Activated CD4-positive, alpha-beta T cell treated with anti-CD3 and anti-CD28 coated beads, Interleukin-2, Interleukin-4, amounts not matched to agents 100 ng/mL and 50 ng/mL, durations not matched to agents 16 hours and 8 hours (primary cell): Measurements from ENCODE around the gene FAM210B.
"Not testable (repeated sequence)": the region's sequence is repeated elsewhere in the genome, so short reads cannot be mapped to it uniquely, and the experiment has no call there.

ENCODE experiments used
- DNase-seq: peaks from one replicate; pipeline ENCODE4 v3.0.0-alpha.2; 2020; ENCODE audit warnings: low spot score

FAM210B gene

DNA sequence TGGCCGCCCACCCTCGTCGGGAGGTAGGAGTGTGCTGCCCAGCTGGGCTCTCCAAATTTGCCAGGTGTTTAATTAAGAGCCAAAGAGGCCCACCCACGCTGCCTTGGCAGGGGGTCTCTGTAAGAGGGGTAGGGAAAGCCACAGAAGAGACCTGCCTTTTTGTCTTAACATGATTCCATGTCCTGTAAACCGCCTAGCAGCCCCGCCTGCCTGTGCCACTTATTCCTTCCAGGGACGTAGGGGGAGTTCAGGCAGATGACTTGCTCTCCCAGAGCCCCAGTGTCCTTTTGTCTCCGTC lies 2.1 kb downstream of the FAM210B start:
- DNase-seq = no peak

DNA sequence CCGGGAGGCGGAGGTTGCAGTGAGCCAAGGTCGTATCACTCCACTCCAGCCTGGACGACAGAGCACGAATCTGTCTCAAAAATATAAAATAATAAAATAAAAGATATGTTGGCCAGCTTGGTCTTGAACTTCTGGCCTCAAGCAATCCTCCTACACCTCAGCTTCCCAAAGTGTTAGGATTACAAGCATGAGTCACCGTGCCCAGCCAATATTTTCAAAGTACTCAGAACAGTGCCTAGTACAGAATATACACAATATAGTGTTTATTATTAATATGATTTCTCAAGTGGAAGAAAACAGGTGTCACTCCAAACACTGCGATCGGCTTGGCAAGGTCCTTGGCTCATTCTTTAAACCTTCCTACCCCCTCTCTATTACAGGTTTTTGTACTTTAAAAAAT lies 3.1 kb downstream of the FAM210B start:
- no peak for DNase-seq

- DNase-seq = no peak
These were observed 4.1 kb downstream of the FAM210B start for GRCh38 chr20:56362833-56363413.

DNA sequence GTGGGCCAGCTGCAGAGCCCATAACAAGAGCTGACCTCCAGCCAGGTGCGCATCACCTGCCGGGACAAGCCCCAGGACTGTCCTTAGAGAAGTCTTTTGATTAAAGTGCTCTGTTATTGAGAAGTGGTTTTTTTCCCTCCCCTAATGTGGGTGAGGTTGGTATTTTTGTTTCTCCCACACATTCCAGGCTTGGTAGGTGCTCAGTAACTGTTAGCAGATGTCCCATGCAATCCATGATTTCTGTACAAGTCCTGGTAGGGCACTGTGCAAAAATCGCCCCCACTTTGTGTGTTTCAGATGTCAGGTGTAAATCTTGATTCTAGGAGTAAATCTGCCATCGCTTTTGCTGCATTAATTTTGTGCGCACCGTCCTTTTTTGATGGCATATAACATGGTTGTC lies 4.7 kb downstream of the FAM210B start:
- no peak for DNase-seq

GRCh38 chr20:56368351-56369134 lies 9.8 kb downstream of the FAM210B start:
- no peak for DNase-seq

- DNase-seq = no peak
These were observed 10.4 kb downstream of the FAM210B start for GRCh38 chr20:56369179-56369578.

DNA sequence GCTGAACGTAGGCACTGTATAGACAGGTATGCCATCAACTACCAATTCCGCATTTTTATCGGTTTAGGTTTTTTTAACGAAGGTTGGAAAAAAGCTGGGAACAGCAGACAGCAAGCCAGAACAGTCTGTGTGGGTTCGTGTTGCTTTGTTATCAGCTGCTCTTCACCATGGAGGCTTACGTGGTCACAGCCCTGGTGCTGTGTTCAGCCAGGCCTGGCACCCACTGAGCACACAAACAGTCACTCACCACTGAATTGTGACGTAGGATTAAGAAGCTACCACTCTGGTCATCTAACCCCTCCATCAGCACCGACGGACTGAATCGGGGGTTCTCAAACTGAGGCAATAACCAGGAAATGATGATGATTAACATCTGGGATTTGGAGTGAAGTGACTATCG lies 13.2 kb downstream of the FAM210B start:
- DNase-seq = no peak

DNA sequence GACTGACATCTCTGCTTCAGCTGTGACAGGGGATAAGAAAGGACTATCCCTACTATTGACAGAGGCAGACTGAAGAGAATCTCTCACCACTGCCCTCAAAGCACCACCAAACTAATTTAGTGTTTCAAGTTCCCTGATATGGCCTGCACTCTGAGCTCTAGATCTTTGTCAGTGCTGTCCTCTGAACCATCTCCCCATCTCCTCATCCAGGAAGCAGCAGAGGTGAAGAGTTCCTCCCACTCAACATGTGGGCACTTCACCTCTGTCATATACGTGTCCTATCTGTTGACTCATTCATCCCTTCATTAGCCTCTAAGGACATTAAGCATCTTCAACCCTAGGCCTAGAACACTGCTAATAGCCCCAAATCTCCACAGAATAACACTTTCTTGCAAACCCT lies 14.1 kb downstream of the FAM210B start:
- peak; percentile 22 for DNase-seq

- peak; percentile 75 for DNase-seq
These were observed 15.2 kb downstream of the FAM210B start for GRCh38 chr20:56373942-56374341.

DNA sequence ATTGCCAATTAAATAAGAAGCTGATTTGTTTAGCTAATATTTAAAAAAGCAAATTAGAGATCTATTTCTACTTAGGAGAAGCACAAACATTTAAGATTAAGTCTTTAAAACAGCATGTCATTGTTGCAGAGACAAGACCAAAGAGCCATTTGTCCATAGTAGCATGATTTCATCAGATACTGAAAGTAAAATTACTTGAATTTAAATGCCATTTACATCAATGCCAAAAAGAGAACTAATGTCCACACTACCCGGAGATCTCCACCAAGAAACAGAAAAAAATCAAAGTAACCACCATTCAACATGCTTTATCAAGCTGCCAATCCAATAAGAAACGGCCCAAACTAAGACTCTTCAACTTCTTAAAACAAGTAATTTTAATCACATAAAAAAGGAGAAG lies 17.6 kb downstream of the FAM210B start:
- no peak for DNase-seq

DNA sequence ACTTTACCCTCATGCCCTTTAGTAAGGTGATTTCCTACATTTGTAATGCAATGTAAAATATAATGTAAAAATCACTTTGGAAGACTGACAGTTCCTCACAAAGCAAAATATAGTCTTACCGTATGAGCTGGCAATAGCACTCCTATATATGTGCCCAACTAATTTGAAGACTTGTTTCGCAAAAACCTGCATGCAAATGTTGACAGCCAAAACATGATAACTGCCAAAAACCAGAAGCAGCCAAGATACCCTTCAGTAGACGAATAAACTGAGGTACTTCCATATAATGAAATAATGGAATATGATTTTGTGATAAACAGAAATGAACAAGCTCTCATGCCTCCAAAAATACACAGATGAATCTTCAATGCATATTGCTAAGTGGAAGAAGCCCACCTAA lies 19.6 kb downstream of the FAM210B start:
- no peak for DNase-seq

DNA sequence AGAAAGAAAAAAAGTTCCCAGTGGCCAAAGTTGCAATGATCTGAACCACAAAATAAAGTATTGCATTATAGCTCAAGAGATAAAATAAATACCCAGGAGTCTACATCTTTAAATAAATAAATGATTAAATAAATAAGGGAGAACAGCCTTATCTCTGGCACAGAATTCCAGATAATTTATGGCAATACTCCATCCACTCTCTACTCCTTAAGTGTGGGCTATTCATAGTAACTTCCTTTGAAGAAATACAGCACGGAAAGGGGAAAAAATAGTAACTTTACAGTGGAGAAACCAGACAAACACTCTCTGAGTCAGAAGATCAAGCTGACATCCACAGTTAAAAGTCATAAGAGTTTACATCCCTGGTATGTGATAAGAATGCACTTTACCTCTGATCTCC lies 21.6 kb downstream of the FAM210B start:
- DNase-seq = no peak

- DNase-seq = no peak
These were observed 22.7 kb downstream of the FAM210B start for GRCh38 chr20:56381501-56381900.

DNA sequence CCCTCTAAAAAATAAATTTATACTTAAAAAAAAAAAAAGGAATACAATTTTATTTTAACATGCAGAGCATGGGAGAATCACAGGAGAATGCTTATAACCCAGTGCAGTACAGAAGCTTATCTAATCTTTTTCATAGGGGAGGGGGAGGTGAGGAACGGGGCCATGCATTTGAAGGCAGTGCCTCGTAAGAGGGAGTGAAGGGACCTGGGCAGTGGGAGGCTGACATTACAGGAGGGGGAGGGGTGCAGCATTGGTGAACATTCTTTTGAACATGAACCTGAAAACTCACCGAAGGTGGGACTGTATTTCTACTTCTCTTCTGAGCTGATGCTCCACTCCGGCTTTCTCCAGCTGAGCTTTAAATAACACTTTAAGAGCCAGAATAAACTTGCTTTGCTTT lies 23.9 kb downstream of the FAM210B start:
- DNase-seq = no peak

DNA sequence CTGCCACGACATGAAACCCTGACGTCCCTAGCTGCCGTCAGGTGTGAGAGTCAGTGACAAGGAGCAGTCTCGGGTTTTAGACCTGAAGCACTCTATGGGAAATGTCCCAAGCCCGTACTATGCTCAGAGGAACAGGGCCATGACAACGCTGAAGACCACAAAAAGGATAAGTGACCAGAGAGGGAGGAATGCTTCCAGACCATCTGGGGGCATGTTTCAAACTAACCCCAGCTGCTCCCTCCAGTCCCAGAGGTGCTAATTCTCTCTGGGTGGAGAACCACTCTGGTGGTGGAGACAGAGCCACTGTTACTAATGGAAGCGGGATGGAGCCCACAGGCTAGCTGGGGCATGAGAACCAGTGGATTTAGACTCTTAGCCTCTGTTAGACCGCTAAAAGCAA lies 24.6 kb downstream of the FAM210B start:
- DNase-seq = no peak

- DNase-seq = no peak
These were observed 26.4 kb downstream of the FAM210B start for GRCh38 chr20:56385130-56385529.

DNA sequence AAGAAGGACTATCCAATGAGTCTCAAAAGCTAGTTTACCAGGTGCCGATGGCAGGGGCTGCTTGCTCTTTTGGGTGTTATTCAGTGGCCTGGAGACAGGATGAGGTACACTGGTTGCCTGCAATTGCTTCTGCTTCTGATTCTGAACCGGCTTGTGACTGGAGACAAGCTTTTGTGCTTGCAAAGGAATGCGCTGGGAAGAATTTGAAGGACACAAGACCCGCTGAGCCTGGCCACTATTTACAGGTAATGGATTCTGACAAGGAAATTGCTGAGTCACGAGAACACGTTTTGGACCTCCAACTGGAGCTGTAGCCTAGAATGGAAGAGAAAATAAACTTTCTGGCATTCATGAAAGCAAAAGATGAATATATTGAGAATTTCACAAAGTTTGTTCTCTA lies 27.4 kb downstream of the FAM210B start:
- no peak for DNase-seq

- DNase-seq = no peak
These were observed 30.1 kb downstream of the FAM210B start for GRCh38 chr20:56388882-56389281.

DNA sequence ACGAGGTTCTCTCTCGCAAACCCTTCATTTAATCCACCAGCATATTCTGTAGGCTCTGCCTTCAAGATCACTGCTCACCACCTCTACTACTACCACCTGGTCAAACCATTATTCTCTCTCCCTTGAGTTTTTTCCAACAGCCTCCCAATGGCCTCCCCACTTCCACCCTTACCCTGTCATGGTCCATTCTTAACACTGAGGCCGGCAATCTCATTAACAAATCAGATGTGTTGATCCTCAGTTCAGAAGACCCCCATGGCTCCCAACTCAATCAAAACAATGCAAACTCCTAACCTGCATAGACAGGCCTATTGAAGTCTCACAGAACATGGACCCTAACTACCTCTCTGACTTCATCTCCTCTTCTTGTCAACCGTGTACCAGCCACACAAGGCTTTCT lies 31.0 kb downstream of the FAM210B start:
- no peak for DNase-seq

DNA sequence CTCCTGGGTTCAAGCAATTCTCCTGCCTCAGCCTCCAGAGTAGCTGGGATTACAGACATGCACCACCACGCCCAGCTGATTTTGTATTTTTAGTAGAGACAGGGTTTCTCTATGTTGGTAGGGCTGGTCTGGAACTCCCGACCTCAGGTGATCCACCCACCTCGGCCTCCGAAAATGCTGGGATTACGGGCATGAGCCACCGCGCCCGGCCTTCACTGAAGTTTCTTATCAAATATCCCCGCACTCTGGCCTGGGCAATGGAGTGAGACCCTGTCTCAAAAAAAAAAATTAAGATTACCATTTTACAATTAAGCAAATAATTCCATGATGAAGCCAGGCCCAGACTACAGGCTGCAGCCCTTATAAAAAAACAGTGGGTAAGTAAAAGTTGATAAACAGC lies 31.6 kb downstream of the FAM210B start:
- DNase-seq = not testable (repeated sequence)

GRCh38 chr20:56391037-56391436 lies 32.3 kb downstream of the FAM210B start:
- DNase-seq = no peak

- no peak for DNase-seq
These were observed 32.9 kb downstream of the FAM210B start for GRCh38 chr20:56391596-56392131.

DNA sequence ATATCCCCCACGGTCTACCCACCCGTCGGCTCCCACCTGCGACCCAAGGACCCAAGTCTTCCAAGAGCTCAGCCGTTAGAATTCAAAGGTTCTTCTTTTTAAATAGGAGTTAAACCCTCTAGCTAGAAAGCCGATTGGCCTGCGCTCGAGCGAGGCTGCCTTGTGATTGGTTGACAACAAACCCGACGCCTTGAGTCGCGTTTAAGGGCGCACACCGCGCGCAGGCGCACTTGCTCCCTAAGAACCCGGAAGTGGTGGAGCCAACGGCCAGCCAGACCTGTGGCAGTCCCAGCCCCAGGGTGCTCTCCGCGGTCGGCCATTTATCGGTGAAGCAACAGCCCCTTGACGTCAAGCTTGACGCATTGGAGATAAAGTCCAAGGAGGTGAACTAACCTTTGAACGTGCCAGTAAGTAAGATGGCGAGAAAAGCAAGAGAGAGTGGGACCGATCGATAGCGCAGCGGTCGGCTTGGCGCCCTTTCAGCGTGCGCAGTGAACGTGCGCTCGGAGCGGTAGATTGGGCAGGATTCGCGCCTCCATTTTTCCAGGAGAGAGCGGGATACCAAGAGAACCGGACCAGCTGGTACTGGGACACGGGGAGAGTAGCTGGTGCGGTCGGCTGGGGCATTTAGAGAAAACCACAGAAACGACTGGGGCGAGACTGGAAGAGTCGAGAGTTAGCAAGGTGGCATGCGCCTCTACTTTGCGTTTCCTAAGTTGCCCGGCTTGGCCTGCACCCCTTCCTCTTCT lies 33.5 kb downstream of the FAM210B start, which contains the start of the genes AURKA and CSTF1:
Gene AURKA, minus strand, starts transcription at position 84 of the 749 bp plus-strand sequence. CDS start 4,018 bp downstream, outside the sequence.
Gene CSTF1, plus strand, starts transcription at position 514 of the 749 bp plus-strand sequence. CDS start 2,908 bp downstream, outside the sequence.
- DNase-seq = peak; percentile 100
